ENCODE data around the gene TOMM6.
"Not testable (repeated sequence)": the region's sequence is repeated elsewhere in the genome, so short reads cannot be mapped to it uniquely, and the experiment has no call there.

TOMM6 gene

GRCh38 chr6:41766043-41766664, 21.3 kb upstream of the TOMM6 start:
- DNase-seq, result not testable (repeated sequence)

DNA sequence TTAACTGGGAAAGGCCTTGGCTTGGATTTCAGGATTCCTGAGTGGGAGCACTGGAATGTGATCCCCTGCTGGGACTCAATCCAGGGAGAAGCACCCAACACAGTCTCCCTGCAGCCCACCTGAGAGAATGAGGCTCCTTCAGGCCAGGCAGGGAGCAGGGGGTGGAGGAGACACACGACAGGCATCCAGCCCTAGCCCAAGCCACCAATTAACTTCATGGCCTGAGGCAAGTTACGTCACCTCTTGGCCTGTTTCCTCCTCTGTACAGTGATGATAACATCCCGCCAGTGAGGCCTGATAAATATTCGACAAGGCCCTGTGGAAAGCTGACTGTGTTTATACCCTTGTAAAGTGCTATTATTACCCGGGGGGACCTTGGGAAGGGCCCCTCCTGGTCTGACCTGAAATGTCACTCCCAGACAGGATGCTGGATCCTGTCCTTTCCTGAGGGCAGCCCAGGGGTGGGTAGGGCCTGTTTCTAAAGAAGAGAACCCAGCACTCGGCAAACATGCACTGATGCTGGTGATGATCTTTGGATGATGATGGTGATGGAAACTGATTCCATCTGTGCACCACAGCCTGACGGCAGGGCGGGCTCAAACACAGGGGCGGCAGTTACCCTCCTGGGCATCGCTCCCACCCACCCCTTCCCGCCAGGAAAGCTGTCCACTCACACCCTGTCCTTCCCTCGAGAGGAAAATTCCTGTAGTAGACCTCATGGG, 20.2 kb upstream of the TOMM6 start:
- peak; percentile 62 for DNase-seq

DNA sequence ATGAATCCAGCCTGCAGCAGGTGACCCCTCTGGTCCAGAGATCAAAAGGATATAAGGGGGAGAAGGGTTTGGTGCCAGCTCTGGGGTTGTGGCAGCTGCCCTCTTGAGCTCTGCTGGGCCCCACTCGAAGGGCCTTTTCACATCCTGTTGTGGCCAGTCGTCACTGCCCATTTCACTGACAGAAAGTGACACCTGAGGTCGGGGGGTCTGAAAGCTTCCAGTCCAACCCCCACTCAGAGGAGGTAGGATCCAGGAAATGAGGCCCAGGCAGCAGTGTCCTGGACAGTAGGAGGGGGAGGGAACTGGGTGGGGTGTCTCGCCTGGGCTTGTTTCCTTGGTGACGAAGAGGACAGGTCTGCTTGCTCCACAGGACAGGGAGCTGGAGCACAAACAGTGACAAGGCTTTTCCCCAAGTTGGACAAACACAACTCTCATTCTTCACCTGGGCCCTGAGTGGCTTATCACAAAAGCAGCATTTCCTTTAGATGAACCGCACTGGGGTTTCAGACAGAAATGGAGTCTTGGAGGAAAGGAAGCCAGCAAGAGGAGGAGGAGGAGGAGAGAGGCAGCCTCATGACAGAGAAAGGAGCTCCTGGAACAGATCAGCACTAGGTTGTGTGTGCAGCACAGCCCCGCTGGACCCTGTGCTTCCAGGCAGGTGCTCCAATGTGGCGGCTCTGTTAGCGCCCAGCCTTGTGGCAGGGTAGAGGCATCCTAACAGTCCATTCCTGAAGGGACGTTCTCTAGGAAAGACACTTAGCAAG, 18.8 kb upstream of the TOMM6 start:
- no peak for DNase-seq

DNA sequence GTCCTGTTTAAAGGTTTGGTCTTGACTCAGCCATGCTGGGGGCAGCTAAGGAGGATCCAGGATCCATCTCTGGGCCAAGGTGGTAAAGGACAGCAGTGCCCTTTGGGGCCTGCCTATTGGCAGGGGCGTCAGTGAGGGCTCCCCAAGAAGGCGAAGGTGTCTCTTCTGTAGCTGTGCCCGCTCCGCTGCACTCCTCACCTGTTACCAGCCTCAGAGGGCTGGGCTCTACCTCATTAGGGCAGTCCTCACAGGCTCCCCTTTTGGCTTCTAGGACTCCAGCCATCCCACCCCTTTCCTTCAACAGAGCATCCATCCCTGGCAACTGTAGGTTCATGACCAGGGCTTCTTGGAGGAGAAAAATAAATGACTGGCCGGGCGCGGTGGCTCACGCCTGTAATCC, 18.1 kb upstream of the TOMM6 start:
- no peak for DNase-seq

DNA sequence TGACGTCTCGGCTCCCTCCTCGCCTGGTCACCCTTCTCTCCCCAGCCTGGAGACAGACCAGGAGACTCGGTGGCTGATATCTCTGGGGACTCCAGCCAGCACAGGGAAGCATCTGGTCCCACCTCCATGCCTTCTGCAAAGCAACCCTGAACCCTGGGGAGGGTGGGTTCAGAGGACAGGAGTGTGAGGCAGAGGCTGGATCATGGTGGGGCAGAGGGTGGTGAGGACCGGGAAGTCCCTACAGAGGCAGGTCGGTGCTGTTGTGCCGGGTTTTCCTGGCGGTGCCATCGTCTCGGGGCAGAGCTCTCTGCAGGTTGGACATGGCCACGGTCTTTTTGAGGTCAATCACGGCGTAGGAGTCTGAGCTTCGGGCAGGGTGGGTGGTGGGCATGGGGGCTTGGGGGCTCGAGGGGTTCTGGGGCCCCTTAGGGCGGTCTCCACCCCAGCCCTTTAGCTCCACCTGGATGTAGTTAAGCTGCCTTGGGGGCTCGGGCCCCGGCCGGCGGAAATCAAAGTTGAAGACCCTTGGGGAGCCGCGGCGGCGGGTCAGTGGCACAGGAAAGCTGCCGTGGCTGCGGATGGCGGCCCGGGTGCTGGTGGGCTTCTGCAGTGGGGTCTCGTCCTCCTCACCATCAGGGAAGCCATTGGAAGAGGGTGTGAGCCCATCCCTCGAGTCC, 17.0 kb upstream of the TOMM6 start:
- DNase-seq, result no peak

- no peak for DNase-seq
These were observed 16.2 kb upstream of the TOMM6 start for GRCh38 chr6:41771058-41771983.

DNA sequence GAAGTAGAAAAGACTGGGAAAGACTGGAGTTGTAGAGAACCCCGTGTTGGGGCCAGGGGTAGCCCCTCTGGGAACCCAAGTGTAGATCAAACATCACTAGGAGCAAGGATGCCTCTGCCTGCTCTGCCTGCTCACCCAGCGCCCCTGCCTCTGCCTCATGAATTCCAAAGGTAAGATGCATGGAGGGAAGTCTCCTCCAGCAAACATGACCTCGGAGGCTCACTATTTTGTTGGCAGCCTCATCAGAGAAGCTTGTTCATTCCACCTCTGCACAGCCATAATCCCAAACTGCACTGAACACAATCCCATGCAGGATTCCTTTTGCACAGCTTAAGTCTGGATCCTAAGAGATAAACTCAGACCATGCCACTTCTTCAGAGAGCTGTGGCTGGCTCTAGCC, 12.7 kb upstream of the TOMM6 start:
- no peak for DNase-seq

DNA sequence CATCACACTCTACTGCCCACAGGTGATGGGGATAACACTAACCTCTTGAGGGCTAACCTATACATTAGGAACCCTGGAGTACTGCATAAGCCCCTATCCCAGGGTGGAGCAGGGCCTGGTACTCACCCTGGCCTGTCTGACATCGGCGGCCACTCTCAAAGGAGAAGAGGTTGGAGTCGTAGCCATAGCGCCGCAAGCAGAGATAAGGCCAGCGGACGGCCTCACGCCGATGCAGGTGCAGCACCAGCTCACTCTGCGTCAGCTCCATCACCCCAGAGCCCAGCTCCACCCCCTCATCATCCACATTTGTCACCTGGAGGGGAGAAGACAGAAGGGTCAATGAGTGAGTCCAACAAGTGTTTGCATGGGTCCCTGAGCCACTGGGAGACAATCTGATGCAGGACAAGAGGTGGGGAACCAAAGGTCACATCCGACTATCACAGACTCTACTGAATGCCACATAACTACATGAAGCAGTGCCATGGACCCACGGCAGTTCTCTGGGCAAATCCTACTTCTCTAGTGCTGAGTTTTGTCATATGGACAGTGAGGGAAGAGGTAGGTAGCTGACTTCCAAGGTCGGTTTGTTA, 12.1 kb upstream of the TOMM6 start:
- DNase-seq, result no peak

DNA sequence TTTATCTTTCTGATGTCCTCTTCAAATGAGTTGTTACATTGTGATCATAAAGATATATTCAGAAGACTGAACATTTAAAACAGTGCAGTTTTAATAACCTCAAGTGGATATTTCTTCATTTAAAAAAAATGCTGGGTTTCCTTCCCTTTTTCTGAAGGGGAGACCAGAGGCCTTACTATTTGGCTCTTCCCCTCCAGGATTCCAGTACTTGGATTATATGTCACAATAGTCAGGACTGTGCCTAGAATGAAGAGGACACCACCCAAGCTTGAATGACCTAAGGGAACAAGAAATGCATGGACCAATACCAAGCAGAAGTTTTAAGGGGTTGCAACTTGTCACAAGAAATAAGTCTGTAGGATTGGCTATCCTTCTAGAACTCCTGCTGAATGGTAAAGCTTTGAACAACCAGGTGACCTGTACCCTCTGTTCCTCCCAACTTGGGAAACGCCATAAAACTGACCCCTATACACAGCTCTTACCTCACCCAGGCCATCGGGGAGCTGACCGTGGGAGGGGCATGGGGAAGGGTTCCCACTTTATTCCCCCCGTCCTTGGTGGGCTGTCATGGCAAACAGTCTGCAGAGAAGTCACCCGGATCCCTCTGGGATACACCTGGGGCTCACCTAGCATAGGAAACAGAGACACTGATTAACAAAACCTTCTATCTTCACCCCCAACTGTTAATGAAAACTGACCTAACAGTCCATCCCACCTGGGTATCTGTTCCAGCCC, 9.8 kb upstream of the TOMM6 start:
- no peak for DNase-seq

GRCh38 chr6:41778895-41779294, 8.6 kb upstream of the TOMM6 start:
- no peak for DNase-seq

DNA sequence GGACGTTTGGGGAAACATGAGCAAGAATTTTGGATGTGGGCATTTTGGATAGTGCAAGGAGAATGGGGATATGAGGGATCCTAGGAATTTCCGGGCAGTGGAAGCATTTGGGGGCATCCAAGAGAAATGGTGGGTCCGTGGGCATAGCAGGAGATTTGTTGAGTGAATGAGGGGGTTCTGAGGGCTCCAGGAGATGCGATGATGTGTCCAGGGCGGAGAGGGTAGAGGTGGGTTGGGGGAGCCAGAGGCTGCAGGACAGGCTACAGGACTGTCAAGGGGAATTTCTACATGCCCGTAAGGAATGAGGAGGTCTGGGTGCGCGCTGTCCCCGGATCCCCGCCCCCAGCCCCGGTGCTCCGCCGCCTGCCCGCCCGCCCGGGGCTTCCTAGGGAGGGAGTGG, 8.2 kb upstream of the TOMM6 start:
- DNase-seq, result no peak

- peak; percentile 99 for DNase-seq
These were observed 7.5 kb upstream of the TOMM6 start, which contains the start of gene FRS3 for GRCh38 chr6:41779788-41780550. TSS of gene FRS3 (minus strand) at chr6:41779900. CDS start at chr6:41776987, 2,913 bp downstream.

DNA sequence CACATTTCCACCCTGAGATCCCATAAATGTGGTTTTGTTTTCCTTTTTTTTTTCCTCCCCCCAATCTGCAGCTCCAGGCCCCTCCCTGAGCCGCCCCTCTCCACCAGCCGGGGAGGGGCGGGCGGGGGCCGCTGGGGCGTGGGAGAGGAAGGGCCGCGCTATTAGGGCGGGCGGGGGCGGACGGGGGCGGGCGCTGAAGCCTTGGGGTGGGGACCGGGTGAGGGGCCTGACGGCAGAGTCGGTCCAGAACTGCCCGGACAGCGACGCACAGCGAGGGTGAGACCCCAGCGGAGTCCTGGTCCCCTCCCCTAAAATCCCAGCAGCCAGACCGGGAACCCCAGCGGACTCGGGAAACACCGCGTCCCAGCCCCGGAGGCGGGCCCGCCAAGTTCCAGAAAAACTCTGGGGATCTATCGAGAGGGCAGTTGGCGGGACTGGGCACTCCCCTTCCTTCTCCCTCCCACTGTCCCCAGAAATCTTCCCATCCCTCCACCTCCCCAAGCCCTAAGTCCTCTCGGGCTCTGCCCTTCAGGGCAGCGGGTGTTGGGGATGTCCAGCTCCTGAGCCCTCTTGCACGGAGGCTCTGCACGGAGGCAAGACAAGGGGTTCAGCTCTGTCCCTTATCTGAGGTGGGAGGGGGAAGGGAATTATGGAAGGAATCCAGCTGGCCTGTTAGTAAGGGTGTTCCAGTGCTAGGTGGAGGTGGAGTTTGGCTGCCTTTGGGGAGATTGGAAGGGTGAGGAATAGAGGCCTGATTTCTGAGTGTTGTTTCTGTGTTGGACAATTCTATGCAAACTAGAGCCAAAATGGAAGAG, 6.7 kb upstream of the TOMM6 start, which contains the start of gene PRICKLE4:
TSS of gene PRICKLE4 (plus strand) at position 232 of the 815 bp plus-strand sequence. CDS start 2,692 bp downstream, outside the sequence.
- DNase-seq, result peak; percentile 55

GRCh38 chr6:41781366-41781730, 6.1 kb upstream of the TOMM6 start:
- DNase-seq, result peak; percentile 49

- no peak for DNase-seq
These were observed 4.3 kb upstream of the TOMM6 start for GRCh38 chr6:41783106-41783780.

DNA sequence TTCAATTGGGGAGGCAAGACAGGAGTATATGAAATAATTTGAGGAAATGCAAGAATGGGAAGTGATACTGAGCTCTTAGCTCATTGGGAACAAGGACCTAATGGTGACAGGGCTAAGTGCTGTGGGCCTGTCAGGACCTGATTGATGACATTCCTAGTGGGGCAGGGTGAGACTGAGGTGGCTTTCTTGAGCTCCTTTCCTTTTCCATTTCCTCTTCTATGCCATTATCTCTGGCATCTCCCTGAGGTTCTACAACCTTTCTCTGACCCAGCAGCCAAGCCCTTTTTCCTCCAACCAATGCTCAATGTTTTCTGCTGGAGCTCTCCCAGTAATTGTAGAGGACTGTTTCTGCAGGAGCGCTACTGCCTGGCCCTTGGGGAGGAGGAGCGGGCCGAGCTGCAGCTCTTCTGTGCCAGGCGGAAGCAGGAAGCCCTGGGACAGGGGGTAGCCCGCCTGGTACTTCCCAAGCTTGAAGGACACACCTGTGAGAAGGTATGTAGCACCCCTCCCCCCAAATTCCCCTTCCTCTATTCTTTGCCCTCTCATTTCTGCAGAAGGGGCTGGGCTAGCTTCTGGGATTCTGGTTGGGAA, 2.8 kb upstream of the TOMM6 start:
- no peak for DNase-seq

GRCh38 chr6:41785254-41785653, 2.2 kb upstream of the TOMM6 start:
- no peak for DNase-seq

Data from femur (tissue), 1 donor.